Hepatic stellate cell (primary cell): Measurements from ENCODE around the gene ZNF207.
"Not testable (repeated sequence)": the region's sequence is repeated elsewhere in the genome, so short reads cannot be mapped to it uniquely, and the experiment has no call there.

Experiments used
- DNase-seq: peaks from one replicate; pipeline ENCODE4 v3.0.0; 2011; ENCODE audit warnings: low spot score

Gene ZNF207

GRCh38 chr17:32388128-32388527, 38.2 kb downstream of the ZNF207 start:
- DNase-seq, result not testable (repeated sequence)

DNA sequence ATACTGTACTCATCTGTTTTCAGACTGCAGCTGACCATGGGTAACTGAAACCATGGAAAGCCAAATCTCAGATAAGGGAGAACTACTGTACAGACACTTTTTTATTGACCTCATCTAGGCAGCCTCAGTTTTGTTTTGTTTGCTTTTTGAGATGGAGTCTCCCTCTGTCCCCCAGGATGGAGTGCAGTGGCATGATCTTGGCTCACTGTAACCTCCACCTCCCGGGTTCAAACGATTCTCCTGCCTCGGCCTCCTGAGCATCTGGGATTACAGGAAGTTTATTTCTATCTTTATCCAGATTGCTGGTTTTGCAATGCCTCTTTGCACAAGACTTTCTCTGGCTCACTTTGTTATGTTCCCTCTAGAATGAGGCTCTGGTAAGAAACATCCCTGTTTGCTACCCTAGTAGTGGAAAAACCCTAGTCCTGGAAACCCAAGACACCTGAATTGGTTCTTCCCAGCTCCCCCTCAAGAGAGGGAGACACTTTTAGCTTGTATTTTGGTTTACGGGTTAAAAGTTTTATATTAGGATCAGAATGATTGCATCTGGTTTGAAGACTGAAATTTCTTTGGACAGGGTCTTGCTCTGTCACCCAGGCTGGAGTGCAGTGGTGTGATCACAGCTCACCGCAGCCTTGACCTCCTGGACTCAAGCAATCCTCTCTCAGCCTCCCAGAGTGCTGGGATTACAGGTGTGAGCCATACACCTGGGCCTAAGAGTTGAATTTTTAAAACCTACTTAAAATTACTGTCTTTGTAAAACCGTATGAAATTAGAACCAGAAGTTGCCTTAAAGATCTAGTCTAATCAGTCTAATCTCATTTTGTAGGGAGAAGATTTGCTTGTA, 38.9 kb downstream of the ZNF207 start:
- DNase-seq, result no peak

GRCh38 chr17:32393904-32394303, 43.9 kb downstream of the ZNF207 start:
- no peak for DNase-seq

DNA sequence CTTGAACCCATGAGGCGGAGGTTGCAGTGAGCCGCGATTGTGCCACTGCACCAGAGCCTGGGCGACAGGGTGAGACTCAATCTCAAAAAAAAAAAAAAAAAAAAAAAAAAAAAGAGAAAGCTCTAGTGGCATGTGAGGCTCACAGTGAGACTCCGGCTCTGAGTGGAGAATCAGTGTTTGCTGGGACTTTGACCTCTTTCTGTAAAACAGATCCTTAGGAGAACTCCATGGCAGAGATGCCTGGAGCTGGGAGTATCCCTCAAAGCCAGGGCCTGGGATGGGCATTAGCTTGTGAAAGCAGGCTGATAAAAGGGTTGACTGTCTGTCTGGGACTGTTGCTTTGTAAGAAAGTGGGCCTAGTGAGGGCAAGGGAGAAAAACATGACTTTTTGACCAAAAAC, 46.4 kb downstream of the ZNF207 start:
- no peak for DNase-seq

- DNase-seq, result no peak
Measured at GRCh38 chr17:32398946-32399345, 49.0 kb downstream of the ZNF207 start.

DNA sequence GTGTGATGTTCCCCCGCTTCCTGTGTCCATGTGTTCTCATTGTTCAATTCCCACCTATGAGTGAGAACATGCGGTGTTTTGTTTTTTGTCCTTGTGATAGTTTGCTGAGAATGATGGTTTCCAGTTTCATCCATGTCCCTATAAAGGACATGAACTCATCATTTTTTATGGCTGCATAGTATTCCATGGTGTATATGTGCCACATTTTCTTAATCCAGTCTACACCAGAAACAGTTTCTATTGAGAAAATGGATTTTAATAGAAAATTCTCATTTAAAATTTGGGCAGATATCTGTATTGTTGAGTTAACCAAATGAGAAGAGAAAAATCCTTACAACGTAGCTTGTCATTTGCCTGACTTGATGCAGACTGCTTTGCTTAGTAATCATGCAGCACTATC, 60.1 kb downstream of the ZNF207 start:
- DNase-seq, result not testable (repeated sequence)

DNA sequence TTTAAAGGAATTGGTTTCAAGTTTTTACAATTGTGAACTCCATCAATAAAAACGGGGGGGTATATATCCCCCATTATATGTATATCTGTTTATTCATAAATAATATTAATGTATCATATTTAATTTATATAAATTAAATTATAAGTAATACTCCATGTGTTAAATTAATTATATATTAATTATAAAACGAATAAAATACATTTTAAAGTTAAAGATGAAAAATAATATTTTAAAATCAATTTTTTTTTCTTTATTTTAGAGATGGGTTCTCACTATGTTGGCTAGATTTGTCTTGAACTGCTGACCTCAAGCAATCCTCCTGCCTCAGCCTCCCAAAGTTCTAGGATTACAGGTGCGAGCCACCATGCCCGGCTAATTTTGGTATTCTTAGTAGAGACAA, 76.9 kb downstream of the ZNF207 start:
- no peak for DNase-seq

- DNase-seq, result no peak
Measured at GRCh38 chr17:32429598-32429997, 79.6 kb downstream of the ZNF207 start.
